HG03196 (cell line): ENCODE results near the gene FAM124A.

ENCODE experiments used
- ATAC-seq: cut with Tn5 transposase; IDR thresholded peaks from one replicate; pipeline ENCODE4 v1.9.1; 2021; ENCODE audit not compliant: unreplicated experiment

Gene FAM124A

GRCh38 chr13:51332566-51333361 lies 110.6 kb downstream of the FAM124A start:
- no peak for ATAC-seq

- ATAC-seq, result no peak
Observed at GRCh38 chr13:51333421-51333820, 111.2 kb downstream of the FAM124A start.

- ATAC-seq, result no peak
Observed at GRCh38 chr13:51333826-51334225, 111.6 kb downstream of the FAM124A start.
